Endothelial cell of umbilical vein (primary cell): ENCODE data around the gene METTL26. TPM values are rescaled to one million over a fixed set of nuclear protein-coding genes. Genes with fewer than 3 reads are reported as not detected.

Source experiments
- BruUV-seq: library from RNA; stranded (reverse); fragments of 400-500 nt; replicated peaks from 2 replicates; lab custom pipeline; 2021; lab: Mats Ljungman, UMichigan
- CTCF ChIA-PET: fragments of 300-600, 350-600 bp; sonication (Branson Sonifier 250); formaldehyde crosslinking; loops from one replicate; lab custom pipeline; 2021; ENCODE audit warnings: antibody characterized with exemption, inconsistent platforms; lab: Charles Lee
- POLR2A ChIA-PET: fragments of 300-600, 350-600 bp; sonication (Branson Sonifier 250); formaldehyde crosslinking; loops from one replicate; lab custom pipeline; 2021; ENCODE audit warnings: antibody characterized with exemption, inconsistent platforms; lab: Charles Lee
- DNase-seq: peaks from one replicate; pipeline ENCODE4 v3.0.0-alpha.2; 2011; ENCODE audit warnings: low read depth, low spot score
- FAIRE-seq: peaks from 2 replicates; lab custom pipeline; 2011; peaks lifted over from hg19 to GRCh38; lab: Jason Lieb, UNC
- H2AFZ ChIP-seq: 2 replicates; pipeline ENCODE4 v1.6.0; 2012; ENCODE audit warnings: low read depth, low read length, control low read depth, inconsistent platforms
- H3K27ac ChIP-seq: 2 replicates; pipeline ENCODE4 v1.5.1; 2011; ENCODE audit warnings: low read depth, mild to moderate bottlenecking, control low read depth, low read length, moderate library complexity; ENCODE audit not compliant: insufficient read depth
- H3K27me3 ChIP-seq, 2 experiments: 2 replicates each; pipeline versions ENCODE4 v1.6.0 to v1.6.1; 2011; ENCODE audit warnings: low read length in 2 of 2, mixed read lengths in 1 of 2; ENCODE audit not compliant: control insufficient read depth in 2 of 2, insufficient read depth in 2 of 2
- H3K36me3 ChIP-seq, 2 experiments: 2 replicates in 1 of 2; 3 replicates in 1 of 2; pipeline ENCODE4 v1.5.1; 2011; ENCODE audit warnings: low read length in 2 of 2, mild to moderate bottlenecking in 1 of 2, moderate library complexity in 1 of 2; ENCODE audit not compliant: control insufficient read depth in 2 of 2, insufficient read depth in 2 of 2; ENCODE audit errors: extremely low read depth in 1 of 2
- H3K4me1 ChIP-seq: 3 replicates; pipeline ENCODE4 v1.5.1; 2011; ENCODE audit warnings: mild to moderate bottlenecking, low read length; ENCODE audit not compliant: control insufficient read depth, insufficient read depth; ENCODE audit errors: extremely low read depth
- H3K4me2 ChIP-seq: 2 replicates; pipeline ENCODE4 v1.6.1; 2011; ENCODE audit warnings: low read length, control low read depth, mixed read lengths; ENCODE audit not compliant: insufficient read depth
- H3K4me3 ChIP-seq, 3 experiments: fragments of 200-600 bp in 1 of 3; sonication (generic), shearing (Covaris generic) in 1 of 3; replicated peaks in 1 of 3; 2 replicates each; pipeline ENCODE4 v1.5.1; 2011 to 2016; ENCODE audit warnings: control low read depth in 3 of 3, low read length in 3 of 3, mild to moderate bottlenecking in 2 of 3, inconsistent platforms in 1 of 3, low read depth in 1 of 3, moderate library complexity in 1 of 3; ENCODE audit not compliant: insufficient read depth in 1 of 3
- H3K79me2 ChIP-seq: 2 replicates; pipeline ENCODE4 v1.6.0; 2012; ENCODE audit warnings: low read length, inconsistent platforms; ENCODE audit not compliant: control insufficient read depth, insufficient read depth
- H3K9ac ChIP-seq: replicated peaks from 2 replicates; pipeline ENCODE3; 2011; ENCODE audit warnings: low read length, control low read depth; ENCODE audit not compliant: insufficient read depth; ENCODE audit errors: extremely low read depth
- H3K9me1 ChIP-seq: replicated peaks from 3 replicates; pipeline ENCODE4 v1.6.0; 2011; ENCODE audit warnings: mild to moderate bottlenecking, low read length; ENCODE audit not compliant: control insufficient read depth, insufficient read depth; ENCODE audit errors: extremely low read depth
- H3K9me3 ChIP-seq: replicated peaks from 2 replicates; pipeline ENCODE4 v1.5.1; 2012; ENCODE audit warnings: low read length, inconsistent platforms; ENCODE audit not compliant: control insufficient read depth, insufficient read depth
- H4K20me1 ChIP-seq: replicated peaks from 2 replicates; pipeline ENCODE3; 2011; ENCODE audit warnings: mild to moderate bottlenecking, low read length; ENCODE audit not compliant: control insufficient read depth, insufficient read depth; ENCODE audit errors: extremely low read depth
- FOS ChIP-seq: IDR thresholded peaks from 2 replicates; pipeline ENCODE4 v1.6.1; 2011; ENCODE audit warnings: mild to moderate bottlenecking, low read length, moderate library complexity, borderline replicate concordance; ENCODE audit not compliant: insufficient read depth
- GATA2 ChIP-seq: IDR thresholded peaks from 2 replicates; pipeline ENCODE4 v1.7.0; 2011; ENCODE audit warnings: low read depth, mild to moderate bottlenecking, moderate library complexity, mixed read lengths, low read length; ENCODE audit not compliant: insufficient read length, insufficient read depth
- MYC ChIP-seq: IDR thresholded peaks from one replicate; pipeline ENCODE4 v1.6.1; 2011; ENCODE audit warnings: mild to moderate bottlenecking, low read depth, low read length
- POLR2A ChIP-seq: IDR thresholded peaks from 2 replicates; pipeline ENCODE4 v1.6.1; 2012; ENCODE audit warnings: low read depth, mild to moderate bottlenecking, control low read depth, low read length
- POLR2AphosphoS5 ChIP-seq: IDR thresholded peaks from 2 replicates; pipeline ENCODE4 v1.6.1; 2012; ENCODE audit warnings: low read depth, mild to moderate bottlenecking, control low read depth, low read length, moderate library complexity; ENCODE audit not compliant: insufficient read depth
- dilution Hi-C: fragments of 300-500 bp; cut with MboI; formaldehyde crosslinking; loops from one replicate; pipeline ENCODE4 v1.15.0; 2019; ENCODE audit warnings: low sequenced_read_pairs; ENCODE audit not compliant: extremely low pct_ligation_motif_present
- intact Hi-C: fragments of 100-400 bp; cut with micrococcal nuclease; formaldehyde crosslinking; loops from one replicate; pipeline ENCODE4 v1.10.0; 2022
- polyA plus RNA-seq, 4 experiments: library from polyadenylated mRNA; depleted of rRNA in 3 of 4; stranded (reverse) in 3 of 4; unstranded in 1 of 4; fragments of >200 nt; gene quantifications; 2 replicates each; pipeline versions ENCODE4 v1.2.1 to v1.2.3, GENCODE V29; 2011 to 2012; ENCODE audit warnings: missing spikeins in 1 of 4
- total RNA-seq: library from RNA; stranded (reverse); gene quantifications from 2 replicates; pipeline ENCODE4 v1.2.3, GENCODE V29; 2021
- TF ChIP-seq, protein P1 (sequence below), 2 donors: IDR thresholded peaks; 1 replicate in 1 of 2; 2 replicates in 1 of 2; pipeline ENCODE4 v1.5.1; 2011; ENCODE audit warnings: low read length in 2 of 2, mild to moderate bottlenecking in 2 of 2, moderate library complexity in 2 of 2, control low read depth in 1 of 2, inconsistent platforms in 1 of 2, low read depth in 1 of 2; ENCODE audit not compliant: insufficient read depth in 1 of 2; ENCODE audit errors: extremely low read depth in 1 of 2

METTL26 gene
- total and polyA plus RNA-seq, 2 donors (not counting 3 experiments of a cell fraction or from before 2014, with no cell fraction given): 114 to 138 TPM

DNA sequence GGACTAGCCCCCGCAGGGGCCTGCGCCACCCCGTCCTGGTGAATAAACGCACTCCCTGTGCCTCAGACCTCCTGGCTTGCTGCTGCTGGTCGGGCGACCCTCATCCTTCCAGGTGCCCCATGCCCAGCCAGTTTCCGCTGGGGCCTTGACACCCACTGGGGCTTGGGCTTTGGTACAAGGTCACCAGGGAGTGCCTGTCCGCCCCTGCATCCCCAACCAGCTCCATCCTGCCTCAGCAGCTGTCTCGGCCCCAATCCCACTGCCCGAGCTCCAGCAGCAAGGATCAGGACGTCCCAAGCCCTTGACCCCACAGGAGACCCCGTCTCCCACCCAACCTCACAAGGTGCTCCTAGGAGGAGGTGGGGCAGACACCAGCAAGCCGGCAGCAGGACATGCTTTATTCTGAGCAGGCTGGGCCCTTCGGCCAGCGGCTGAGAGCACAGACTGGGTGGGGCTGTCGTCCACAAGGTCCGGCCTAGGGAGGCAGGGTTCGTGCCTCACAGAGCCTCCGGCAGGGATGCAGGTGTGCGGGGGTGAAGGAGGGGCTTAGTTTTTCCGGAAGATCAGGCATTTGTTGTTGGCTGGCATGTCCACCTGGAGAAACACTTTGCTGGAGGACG lies 1.9 kb downstream of the METTL26 start:
- CTCF ChIA-PET: no interaction called here
- Histone ChIP-seq H2AFZ (no peak overlapping the region), H3K4me1 (peaks cover 4% of the 10 kb centered on the region), H3K9me3 (no peaks in the 10 kb centered on the region), H3K9me1 (no peaks in the 10 kb centered on the region), H3K27me3 (no peaks in the 10 kb centered on the region), H3K9ac (no peak overlapping the region), H4K20me1 (no peaks in the 10 kb centered on the region), H3K4me2 (no peak overlapping the region), H3K4me3 (no peak overlapping the region), H3K79me2 (peaks cover 8% of the 10 kb centered on the region), H3K27ac (no peak overlapping the region), H3K36me3 (no peaks in the 10 kb centered on the region)
- dilution Hi-C loops: no loop called here
- FAIRE-seq (no peak), DNase-seq (no peak)
- TF ChIP-seq FOS (no peak), POLR2A (no peak)
- POLR2A ChIA-PET: no interaction called here
- intact Hi-C loops: no loop called here
- no TSS peak for BruUV-seq

DNA sequence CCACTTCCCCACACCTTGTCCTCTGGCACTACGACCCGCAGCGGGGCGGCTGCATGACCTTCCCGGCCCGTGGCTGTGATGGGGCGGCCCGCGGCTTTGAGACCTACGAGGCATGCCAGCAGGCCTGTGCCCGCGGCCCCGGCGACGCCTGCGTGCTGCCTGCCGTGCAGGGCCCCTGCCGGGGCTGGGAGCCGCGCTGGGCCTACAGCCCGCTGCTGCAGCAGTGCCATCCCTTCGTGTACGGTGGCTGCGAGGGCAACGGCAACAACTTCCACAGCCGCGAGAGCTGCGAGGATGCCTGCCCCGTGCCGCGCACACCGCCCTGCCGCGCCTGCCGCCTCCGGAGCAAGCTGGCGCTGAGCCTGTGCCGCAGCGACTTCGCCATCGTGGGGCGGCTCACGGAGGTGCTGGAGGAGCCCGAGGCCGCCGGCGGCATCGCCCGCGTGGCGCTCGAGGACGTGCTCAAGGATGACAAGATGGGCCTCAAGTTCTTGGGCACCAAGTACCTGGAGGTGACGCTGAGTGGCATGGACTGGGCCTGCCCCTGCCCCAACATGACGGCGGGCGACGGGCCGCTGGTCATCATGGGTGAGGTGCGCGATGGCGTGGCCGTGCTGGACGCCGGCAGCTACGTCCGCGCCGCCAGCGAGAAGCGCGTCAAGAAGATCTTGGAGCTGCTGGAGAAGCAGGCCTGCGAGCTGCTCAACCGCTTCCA lies 2.6 kb downstream of the METTL26 start:
- Histone ChIP-seq H4K20me1 (no peaks in the 10 kb centered on the region), H2AFZ (no peak overlapping the region), H3K9ac (no peak overlapping the region), H3K4me1 (peaks cover 4% of the 10 kb centered on the region), H3K36me3 (no peaks in the 10 kb centered on the region), H3K27ac (no peak overlapping the region), H3K79me2 (peaks cover 8% of the 10 kb centered on the region), H3K4me3 (no peak overlapping the region), H3K4me2 (no peak overlapping the region), H3K9me3 (no peaks in the 10 kb centered on the region), H3K27me3 (no peaks in the 10 kb centered on the region), H3K9me1 (no peaks in the 10 kb centered on the region)
- no peak for FAIRE-seq
- POLR2A ChIA-PET: no interaction called here
- CTCF ChIA-PET: no interaction called here
- no TSS peak for BruUV-seq
- dilution Hi-C loops (no loop called here), intact Hi-C loops (no loop called here)
- TF ChIP-seq FOS: no peak
- TF ChIP-seq GATA2: no peak
- TF ChIP-seq, protein P1, sequence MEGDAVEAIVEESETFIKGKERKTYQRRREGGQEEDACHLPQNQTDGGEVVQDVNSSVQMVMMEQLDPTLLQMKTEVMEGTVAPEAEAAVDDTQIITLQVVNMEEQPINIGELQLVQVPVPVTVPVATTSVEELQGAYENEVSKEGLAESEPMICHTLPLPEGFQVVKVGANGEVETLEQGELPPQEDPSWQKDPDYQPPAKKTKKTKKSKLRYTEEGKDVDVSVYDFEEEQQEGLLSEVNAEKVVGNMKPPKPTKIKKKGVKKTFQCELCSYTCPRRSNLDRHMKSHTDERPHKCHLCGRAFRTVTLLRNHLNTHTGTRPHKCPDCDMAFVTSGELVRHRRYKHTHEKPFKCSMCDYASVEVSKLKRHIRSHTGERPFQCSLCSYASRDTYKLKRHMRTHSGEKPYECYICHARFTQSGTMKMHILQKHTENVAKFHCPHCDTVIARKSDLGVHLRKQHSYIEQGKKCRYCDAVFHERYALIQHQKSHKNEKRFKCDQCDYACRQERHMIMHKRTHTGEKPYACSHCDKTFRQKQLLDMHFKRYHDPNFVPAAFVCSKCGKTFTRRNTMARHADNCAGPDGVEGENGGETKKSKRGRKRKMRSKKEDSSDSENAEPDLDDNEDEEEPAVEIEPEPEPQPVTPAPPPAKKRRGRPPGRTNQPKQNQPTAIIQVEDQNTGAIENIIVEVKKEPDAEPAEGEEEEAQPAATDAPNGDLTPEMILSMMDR (IDR thresholded peaks at IDR 0.05; ENCODE audit: extremely low read depth in 1 of 2, insufficient read depth in 1 of 2, low read depth in 1 of 2, low read length in 2 of 2): no peak
- TF ChIP-seq POLR2AphosphoS5: no peak
- no peak for TF ChIP-seq MYC
- DNase-seq: no peak
